ENCODE results near the gene PPP2R3B. TPM values are rescaled to one million over a fixed set of nuclear protein-coding genes. Genes with fewer than 3 reads are reported as not detected.

Gene PPP2R3B
- total RNA-seq, 1 donor from 2014 or later: 30.3 TPM

DNA sequence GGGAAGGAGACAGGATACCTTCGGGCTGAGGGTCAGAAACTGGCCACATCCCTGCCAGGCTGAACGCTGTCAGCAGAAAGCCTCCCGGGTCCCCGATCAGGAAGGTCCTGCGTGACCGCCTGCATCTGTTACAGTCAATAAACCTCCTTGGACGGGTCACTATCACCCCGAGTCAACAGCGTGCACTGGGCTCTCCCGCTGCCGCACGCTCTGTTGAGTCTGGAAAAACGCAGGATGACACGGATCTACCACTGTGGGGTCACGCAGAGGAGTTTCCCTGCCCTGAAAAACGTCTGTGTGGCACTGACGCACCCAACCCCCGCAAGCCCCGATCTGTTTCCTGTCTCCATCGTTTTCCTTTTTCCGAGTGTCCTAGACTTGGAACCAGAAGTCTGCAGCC is 12.1 kb downstream of the PPP2R3B start:
- no peaks in the 10 kb centered on the region for H3K9me3 ChIP-seq (ENCODE audit: low read depth)
- peak overlapping the region; percentile 91 for H3K4me2 ChIP-seq
- H2AFZ ChIP-seq (replicated peaks): no peak overlapping the region
- H3K27ac ChIP-seq: no peak overlapping the region
- H3K36me3 Mint-ChIP-seq: peaks cover 7% of the 10 kb centered on the region
- DNase-seq (ENCODE audit: low spot score): no peak
- peaks cover 70% of the 10 kb centered on the region for H3K79me2 ChIP-seq (ENCODE audit: low read depth)
- H3K9ac ChIP-seq: no peak overlapping the region
- TF ChIP-seq EZH2 (IDR thresholded peaks at IDR 0.05) (no peak), EZH2phosphoT487 (IDR thresholded peaks at IDR 0.05) (no peak), CTCF (IDR thresholded peaks at IDR 0.05) (no peak)
- H3K27me3 Mint-ChIP-seq (ENCODE audit: insufficient read depth, low read depth): peaks cover 27% of the 10 kb centered on the region
- H3K9me3 Mint-ChIP-seq: no peaks in the 10 kb centered on the region
- H3K27ac Mint-ChIP-seq: no peak overlapping the region
- H3F3A ChIP-seq (ENCODE audit: low read depth): peaks cover 21% of the 10 kb centered on the region
- H3K4me1 ChIP-seq: peaks cover 26% of the 10 kb centered on the region
- peak overlapping the region; percentile 86 for H3K4me3 Mint-ChIP-seq
- peak overlapping the region; percentile 73 for H3K4me3 ChIP-seq
- H3K27me3 ChIP-seq: peaks cover 49% of the 10 kb centered on the region
- no peaks in the 10 kb centered on the region for H3K36me3 ChIP-seq
- H3K4me1 Mint-ChIP-seq: peaks cover 29% of the 10 kb centered on the region
- H4K20me1 ChIP-seq (ENCODE audit: low read depth): peaks cover 76% of the 10 kb centered on the region

- Histone ChIP-seq H3K4me2 (peak overlapping the region; percentile 91), H3K4me1 (peaks cover 33% of the 10 kb centered on the region), H3K79me2 (ENCODE audit: low read depth) (peaks cover 70% of the 10 kb centered on the region), H3K9ac (peak overlapping the region; percentile 28), H3K9me3 (ENCODE audit: low read depth) (no peaks in the 10 kb centered on the region), H3K27ac (no peak overlapping the region), H3F3A (ENCODE audit: low read depth) (peaks cover 26% of the 10 kb centered on the region), H2AFZ (replicated peaks) (no peak overlapping the region), H3K36me3 (no peaks in the 10 kb centered on the region), H3K4me3 (peak overlapping the region; percentile 73), H3K27me3 (peaks cover 49% of the 10 kb centered on the region), H4K20me1 (ENCODE audit: low read depth) (peaks cover 76% of the 10 kb centered on the region)
- no peaks in the 10 kb centered on the region for H3K9me3 Mint-ChIP-seq
- H3K4me1 Mint-ChIP-seq: peaks cover 35% of the 10 kb centered on the region
- no peak overlapping the region for H3K27ac Mint-ChIP-seq
- H3K27me3 Mint-ChIP-seq (ENCODE audit: insufficient read depth, low read depth): peaks cover 27% of the 10 kb centered on the region
- peaks cover 8% of the 10 kb centered on the region for H3K36me3 Mint-ChIP-seq
- TF ChIP-seq EZH2phosphoT487 (IDR thresholded peaks at IDR 0.05): peak; percentile 12
- no peak for TF ChIP-seq EZH2 (IDR thresholded peaks at IDR 0.05)
- TF ChIP-seq CTCF (IDR thresholded peaks at IDR 0.05): no peak
- peak overlapping the region; percentile 86 for H3K4me3 Mint-ChIP-seq
- peak; percentile 88 for DNase-seq (ENCODE audit: low spot score)
Measured at GRCh38 chrX:373641-374471, 12.9 kb downstream of the PPP2R3B start.

DNA sequence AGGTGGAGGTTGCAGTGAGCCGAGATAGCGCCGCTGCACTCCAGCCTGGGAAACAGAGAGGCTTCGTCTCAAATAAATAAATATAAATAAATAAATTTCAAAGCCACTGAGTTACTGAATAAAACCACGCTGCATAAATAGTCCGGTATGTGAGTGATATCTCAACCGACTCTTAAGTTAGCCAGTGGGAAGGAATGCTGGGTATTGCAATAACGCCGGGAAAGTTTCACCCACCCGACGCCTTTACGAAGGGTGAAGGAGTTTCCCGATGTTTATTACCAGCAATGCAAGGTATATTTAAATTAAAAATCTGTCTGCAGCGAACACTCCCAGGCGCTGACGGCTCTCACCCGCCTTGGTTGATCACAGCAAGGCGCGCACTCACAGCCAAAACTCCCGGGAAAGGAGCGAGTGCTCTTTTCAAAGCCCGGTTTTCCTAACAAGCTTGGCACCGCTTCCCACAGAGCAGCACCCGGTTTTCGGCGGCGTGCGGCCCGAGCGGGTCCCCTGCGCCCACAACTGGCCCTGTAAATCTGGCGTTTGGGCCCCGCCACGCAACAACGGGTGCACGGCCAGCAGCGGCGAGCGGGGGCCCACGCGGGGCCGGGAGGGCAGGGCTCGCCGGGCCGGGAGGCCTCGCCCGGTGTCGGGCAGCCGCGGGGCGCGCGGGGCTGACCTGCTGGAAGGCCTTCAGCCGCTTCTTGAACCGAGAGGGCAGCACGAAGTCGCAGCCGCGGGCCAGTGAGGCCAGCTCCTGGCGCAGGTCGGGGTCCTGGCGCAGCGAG is 13.7 kb downstream of the PPP2R3B start:
- Mint-ChIP-seq H3K27me3 (ENCODE audit: insufficient read depth, low read depth) (peaks cover 27% of the 10 kb centered on the region), H3K36me3 (peaks cover 9% of the 10 kb centered on the region), H3K4me1 (peaks cover 35% of the 10 kb centered on the region), H3K27ac (no peak overlapping the region), H3K9me3 (no peaks in the 10 kb centered on the region), H3K4me3 (peak overlapping the region; percentile 82)
- Histone ChIP-seq H3F3A (ENCODE audit: low read depth) (peaks cover 26% of the 10 kb centered on the region), H3K79me2 (ENCODE audit: low read depth) (peaks cover 63% of the 10 kb centered on the region), H3K4me1 (peaks cover 34% of the 10 kb centered on the region), H3K9ac (no peak overlapping the region), H3K4me2 (peak overlapping the region; percentile 91), H3K27me3 (peaks cover 49% of the 10 kb centered on the region), H3K27ac (no peak overlapping the region), H3K36me3 (no peaks in the 10 kb centered on the region), H3K4me3 (peak overlapping the region; percentile 73), H2AFZ (replicated peaks) (no peak overlapping the region), H4K20me1 (ENCODE audit: low read depth) (peaks cover 75% of the 10 kb centered on the region), H3K9me3 (ENCODE audit: low read depth) (no peaks in the 10 kb centered on the region)
- DNase-seq (ENCODE audit: low spot score): peak; percentile 24
- peak; percentile 62 for TF ChIP-seq EZH2phosphoT487 (IDR thresholded peaks at IDR 0.05)
- TF ChIP-seq EZH2 (IDR thresholded peaks at IDR 0.05): peak; percentile 84
- no peak for TF ChIP-seq CTCF (IDR thresholded peaks at IDR 0.05)
